ENCODE measurements around the gene PIGN. TPM values are rescaled to one million over a fixed set of nuclear protein-coding genes. Genes with fewer than 3 reads are reported as not detected.

The PIGN gene
- total RNA-seq, 4 donors from 2014 or later, result 10.6 to 16.9 (median 12.4) TPM

DNA sequence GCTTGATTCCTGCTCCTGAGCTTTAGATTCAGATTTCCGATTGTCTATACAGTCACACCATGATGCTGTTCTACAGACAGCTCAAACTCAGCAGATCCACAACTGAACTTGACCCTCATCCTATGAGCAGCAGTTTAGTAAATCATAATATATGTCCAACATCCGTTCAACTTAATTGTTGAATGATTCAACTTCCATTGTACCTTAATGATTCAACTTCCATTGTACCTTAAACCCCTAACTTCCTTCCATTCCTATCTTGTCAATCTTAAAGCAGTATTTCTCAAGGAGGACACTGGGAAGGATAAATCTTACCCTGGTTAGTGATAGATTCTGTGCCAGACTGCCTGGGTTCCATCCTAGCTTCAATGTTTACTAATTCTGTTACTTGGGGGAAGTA lies 60.1 kb downstream of the PIGN start:
- TF ChIP-seq POLR2AphosphoS5 (IDR thresholded peaks at IDR 0.05) (no peak), POLR2A (IDR thresholded peaks at IDR 0.05; ENCODE audit: low read depth) (no peak), CTCF (IDR thresholded peaks at IDR 0.05) (no peak), EP300 (IDR thresholded peaks at IDR 0.05) (no peak)
- intact Hi-C loops (cut with DNase I), result loop anchor here (10.0 kb wide), 1 partner anchor 222 kb away; no protein-coding TSS in a partner anchor
- Histone ChIP-seq H3K27me3 (no peaks in the 10 kb centered on the region), H3K27ac (replicated peaks in 1 of 4) (no peak overlapping the region), H3K4me1 (no peaks in the 10 kb centered on the region), H3K9me3 (no peaks in the 10 kb centered on the region), H3K4me3 (no peak overlapping the region), H3K36me3 (peaks cover 0 to 4% (median 0%) of the 10 kb centered on the region in 4 donors)
- DNase-seq (ENCODE audit: extremely low spot score), result no peak
- 89% methylated on average over 2 of the region's 2 CpGs for WGBS

DNA sequence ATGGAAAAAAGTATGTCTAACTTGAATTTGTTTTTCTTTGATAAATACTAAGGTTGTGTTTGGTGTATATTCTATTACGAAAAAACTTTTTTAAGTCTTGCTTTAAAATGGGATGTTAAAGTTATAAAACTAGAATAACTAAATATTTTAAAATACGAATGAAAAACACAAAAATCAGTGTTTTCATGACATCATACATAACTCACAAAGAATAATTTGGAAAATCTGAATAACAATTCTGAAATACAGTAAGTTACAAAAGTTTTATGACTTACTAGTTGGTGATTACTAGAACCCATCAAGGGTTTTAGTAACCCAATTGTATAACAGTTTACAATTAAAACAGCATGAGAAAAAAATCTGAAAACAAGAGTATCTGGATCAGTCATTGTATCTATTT lies 61.2 kb downstream of the PIGN start:
- Histone ChIP-seq H3K36me3 (peaks cover 0 to 4% (median 0%) of the 10 kb centered on the region in 4 donors), H3K27me3 (no peaks in the 10 kb centered on the region), H3K4me1 (no peaks in the 10 kb centered on the region), H3K9me3 (no peaks in the 10 kb centered on the region), H3K4me3 (no peak overlapping the region), H3K27ac (replicated peaks in 1 of 4) (no peak overlapping the region)
- intact Hi-C loops (cut with DNase I), result loop anchor here (10.0 kb wide), 1 partner anchor 221 kb away; no protein-coding TSS in a partner anchor
- TF ChIP-seq CTCF (IDR thresholded peaks at IDR 0.05) (no peak), EP300 (IDR thresholded peaks at IDR 0.05) (no peak), POLR2AphosphoS5 (IDR thresholded peaks at IDR 0.05) (no peak), POLR2A (IDR thresholded peaks at IDR 0.05; ENCODE audit: low read depth) (no peak)
- DNase-seq (ENCODE audit: extremely low spot score), result no peak
- WGBS, result 96% methylated on average over 2 of the region's 2 CpGs

DNA sequence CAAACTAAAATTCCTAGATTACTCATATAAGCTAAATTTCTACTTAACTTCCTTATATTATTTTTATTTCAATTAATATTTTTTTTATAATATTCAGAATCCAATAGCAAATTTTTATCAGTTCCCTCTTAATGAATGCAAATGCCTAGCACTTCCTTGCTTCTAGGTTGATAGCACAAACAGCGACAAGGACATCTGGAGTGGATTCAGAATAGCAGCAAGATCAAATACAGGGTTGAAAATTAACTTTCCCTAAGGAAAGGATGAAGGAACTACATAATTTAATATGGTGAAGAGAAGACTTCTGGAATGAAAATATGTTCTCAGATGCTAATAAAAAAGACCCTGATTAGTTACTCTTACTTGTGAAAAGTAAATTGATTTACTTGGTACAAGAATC lies 64.5 kb downstream of the PIGN start:
- TF ChIP-seq POLR2AphosphoS5 (IDR thresholded peaks at IDR 0.05) (no peak), EP300 (IDR thresholded peaks at IDR 0.05) (no peak), CTCF (IDR thresholded peaks at IDR 0.05) (no peak), POLR2A (IDR thresholded peaks at IDR 0.05; ENCODE audit: low read depth) (no peak)
- H3K36me3 ChIP-seq, result peaks cover 0 to 4% (median 0%) of the 10 kb centered on the region in 4 donors
- H3K27ac ChIP-seq (replicated peaks in 1 of 4), result no peak overlapping the region
- 100% methylated on average over 1 of the region's 1 CpG for WGBS
- no peaks in the 10 kb centered on the region for H3K27me3 ChIP-seq
- peaks cover 0 to 6% (median 0%) of the 10 kb centered on the region in 4 donors for H3K9me3 ChIP-seq
- peaks cover 0 to 5% (median 3%) of the 10 kb centered on the region in 4 donors for H3K4me1 ChIP-seq
- intact Hi-C loops (cut with DNase I), result loop anchor here (10.0 kb wide), 1 partner anchor 218 kb away; no protein-coding TSS in a partner anchor
- H3K4me3 ChIP-seq, result no peak overlapping the region
- DNase-seq (ENCODE audit: extremely low spot score), result no peak

GRCh38 chr18:62119884-62120283 lies 67.0 kb downstream of the PIGN start:
- no peaks in the 10 kb centered on the region for H3K27me3 ChIP-seq
- peaks cover 0 to 4% (median 0%) of the 10 kb centered on the region in 4 donors for H3K36me3 ChIP-seq
- intact Hi-C loops (cut with DNase I), result loop anchor here (10.0 kb wide), 1 partner anchor 215 kb away; no protein-coding TSS in a partner anchor
- TF ChIP-seq CTCF (IDR thresholded peaks at IDR 0.05) (no peak), EP300 (IDR thresholded peaks at IDR 0.05) (no peak), POLR2AphosphoS5 (IDR thresholded peaks at IDR 0.05) (no peak), POLR2A (IDR thresholded peaks at IDR 0.05; ENCODE audit: low read depth) (no peak)
- DNase-seq (ENCODE audit: extremely low spot score), result no peak
- H3K9me3 ChIP-seq, result peaks cover 0 to 6% (median 0%) of the 10 kb centered on the region in 4 donors
- H3K27ac ChIP-seq (replicated peaks in 1 of 4), result no peak overlapping the region
- H3K4me1 ChIP-seq, result peaks cover 0 to 5% (median 3%) of the 10 kb centered on the region in 4 donors
- WGBS, result 97% methylated on average over 1 of the region's 1 CpG
- H3K4me3 ChIP-seq, result no peak overlapping the region

GRCh38 chr18:62118328-62118727 lies 68.5 kb downstream of the PIGN start:
- Histone ChIP-seq H3K27me3 (no peaks in the 10 kb centered on the region), H3K9me3 (peaks cover 0 to 6% (median 0%) of the 10 kb centered on the region in 4 donors), H3K36me3 (peaks cover 0 to 9% (median 0%) of the 10 kb centered on the region in 4 donors), H3K27ac (replicated peaks in 1 of 4) (no peak overlapping the region), H3K4me3 (no peak overlapping the region), H3K4me1 (peaks cover 0 to 5% (median 3%) of the 10 kb centered on the region in 4 donors)
- TF ChIP-seq POLR2A (IDR thresholded peaks at IDR 0.05; ENCODE audit: low read depth), result no peak
- TF ChIP-seq CTCF (IDR thresholded peaks at IDR 0.05), result no peak
- TF ChIP-seq POLR2AphosphoS5 (IDR thresholded peaks at IDR 0.05), result no peak
- no peak for TF ChIP-seq EP300 (IDR thresholded peaks at IDR 0.05)
- no peak for DNase-seq (ENCODE audit: extremely low spot score)
- intact Hi-C loops (cut with DNase I), result no loop called here

All from esophagus muscularis mucosa (tissue), 4 donors.